GM12872 (cell line): ENCODE results near the gene PODN.

Experiments
- TF ChIP-seq, protein P1 (sequence below): IDR thresholded peaks from 3 replicates; pipeline ENCODE4 v1.5.1; 2011; ENCODE audit warnings: low read depth, mild to moderate bottlenecking, low read length, moderate library complexity; ENCODE audit not compliant: insufficient read depth

PODN gene

DNA sequence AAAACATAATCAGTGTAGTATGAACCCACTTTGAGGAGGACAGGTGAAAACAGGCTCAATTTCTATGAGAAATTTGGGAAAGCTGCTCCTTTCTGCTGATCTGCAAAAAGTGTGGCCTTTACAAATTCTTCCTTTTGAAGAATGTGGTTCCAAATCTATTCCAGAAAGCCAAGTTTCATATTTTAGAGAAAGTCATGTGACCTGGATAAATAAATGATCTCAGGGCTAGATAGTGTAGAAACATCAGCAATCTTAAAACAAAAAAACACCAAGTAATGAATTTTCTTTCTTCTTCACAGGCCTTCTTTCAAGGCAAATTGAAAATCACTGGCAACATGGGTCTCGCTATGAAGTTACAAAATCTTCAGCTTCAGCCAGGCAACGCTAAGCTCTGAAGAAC, 11.7 kb upstream of the PODN start:
- TF ChIP-seq, protein P1, sequence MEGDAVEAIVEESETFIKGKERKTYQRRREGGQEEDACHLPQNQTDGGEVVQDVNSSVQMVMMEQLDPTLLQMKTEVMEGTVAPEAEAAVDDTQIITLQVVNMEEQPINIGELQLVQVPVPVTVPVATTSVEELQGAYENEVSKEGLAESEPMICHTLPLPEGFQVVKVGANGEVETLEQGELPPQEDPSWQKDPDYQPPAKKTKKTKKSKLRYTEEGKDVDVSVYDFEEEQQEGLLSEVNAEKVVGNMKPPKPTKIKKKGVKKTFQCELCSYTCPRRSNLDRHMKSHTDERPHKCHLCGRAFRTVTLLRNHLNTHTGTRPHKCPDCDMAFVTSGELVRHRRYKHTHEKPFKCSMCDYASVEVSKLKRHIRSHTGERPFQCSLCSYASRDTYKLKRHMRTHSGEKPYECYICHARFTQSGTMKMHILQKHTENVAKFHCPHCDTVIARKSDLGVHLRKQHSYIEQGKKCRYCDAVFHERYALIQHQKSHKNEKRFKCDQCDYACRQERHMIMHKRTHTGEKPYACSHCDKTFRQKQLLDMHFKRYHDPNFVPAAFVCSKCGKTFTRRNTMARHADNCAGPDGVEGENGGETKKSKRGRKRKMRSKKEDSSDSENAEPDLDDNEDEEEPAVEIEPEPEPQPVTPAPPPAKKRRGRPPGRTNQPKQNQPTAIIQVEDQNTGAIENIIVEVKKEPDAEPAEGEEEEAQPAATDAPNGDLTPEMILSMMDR, result no peak

DNA sequence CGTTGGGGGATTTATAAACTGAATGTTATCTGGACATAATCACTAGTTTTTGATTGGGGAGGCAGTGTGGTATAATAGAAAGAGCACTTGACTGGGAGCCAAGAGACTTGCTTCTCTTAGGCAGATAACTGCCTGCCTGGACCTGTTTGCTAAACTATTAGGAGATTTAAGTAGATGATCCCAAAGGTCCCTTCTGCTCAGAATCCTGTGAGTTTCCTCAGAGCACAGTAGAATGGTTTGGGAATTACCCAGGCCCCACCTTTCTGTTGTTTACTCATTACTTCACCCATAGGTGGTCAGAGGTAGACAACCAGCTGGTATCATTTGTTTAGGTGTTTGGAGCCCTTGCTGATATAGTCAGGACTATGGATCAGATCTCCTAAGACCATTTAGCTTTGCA, 10.3 kb upstream of the PODN start:
- TF ChIP-seq, protein P1, result no peak

DNA sequence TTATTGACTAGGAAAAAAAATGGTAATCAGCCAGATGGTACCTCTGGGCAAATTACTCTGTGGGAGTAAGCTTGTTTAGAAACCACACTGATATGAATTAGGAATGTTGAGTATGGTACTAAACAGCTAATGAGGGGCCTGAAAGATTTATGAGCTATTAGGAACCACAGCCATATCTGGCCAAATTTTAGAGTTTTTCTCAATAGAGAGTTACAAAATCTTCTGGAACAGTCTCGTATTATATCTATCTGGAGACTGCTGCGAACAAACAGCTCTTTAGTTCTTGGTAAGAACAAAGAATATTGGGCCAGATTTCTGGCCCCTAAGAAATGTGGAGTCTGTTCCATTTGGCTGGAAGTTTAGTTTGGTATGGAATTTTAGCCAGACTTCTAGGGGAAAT, 4.9 kb upstream of the PODN start:
- TF ChIP-seq, protein P1, result no peak

DNA sequence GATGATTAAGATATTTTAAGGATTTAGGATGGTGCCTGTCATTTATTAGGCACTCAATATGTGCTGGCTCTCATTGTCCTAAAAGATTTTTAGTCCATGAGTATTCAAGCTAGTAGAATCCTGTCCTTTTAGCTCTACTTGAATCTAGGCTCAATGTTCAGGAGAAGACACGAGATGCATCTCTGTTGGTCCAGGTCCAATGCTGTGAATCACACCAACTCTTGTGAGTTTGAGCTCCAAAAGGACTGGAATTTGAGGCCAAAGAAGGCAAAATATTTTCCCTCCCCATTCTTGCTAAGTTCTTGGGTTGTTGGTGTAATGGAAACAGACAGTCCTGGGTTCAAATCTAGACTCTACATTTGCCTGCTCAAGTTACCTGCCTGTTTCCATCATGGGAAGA, 1.4 kb upstream of the PODN start:
- TF ChIP-seq, protein P1, result no peak

DNA sequence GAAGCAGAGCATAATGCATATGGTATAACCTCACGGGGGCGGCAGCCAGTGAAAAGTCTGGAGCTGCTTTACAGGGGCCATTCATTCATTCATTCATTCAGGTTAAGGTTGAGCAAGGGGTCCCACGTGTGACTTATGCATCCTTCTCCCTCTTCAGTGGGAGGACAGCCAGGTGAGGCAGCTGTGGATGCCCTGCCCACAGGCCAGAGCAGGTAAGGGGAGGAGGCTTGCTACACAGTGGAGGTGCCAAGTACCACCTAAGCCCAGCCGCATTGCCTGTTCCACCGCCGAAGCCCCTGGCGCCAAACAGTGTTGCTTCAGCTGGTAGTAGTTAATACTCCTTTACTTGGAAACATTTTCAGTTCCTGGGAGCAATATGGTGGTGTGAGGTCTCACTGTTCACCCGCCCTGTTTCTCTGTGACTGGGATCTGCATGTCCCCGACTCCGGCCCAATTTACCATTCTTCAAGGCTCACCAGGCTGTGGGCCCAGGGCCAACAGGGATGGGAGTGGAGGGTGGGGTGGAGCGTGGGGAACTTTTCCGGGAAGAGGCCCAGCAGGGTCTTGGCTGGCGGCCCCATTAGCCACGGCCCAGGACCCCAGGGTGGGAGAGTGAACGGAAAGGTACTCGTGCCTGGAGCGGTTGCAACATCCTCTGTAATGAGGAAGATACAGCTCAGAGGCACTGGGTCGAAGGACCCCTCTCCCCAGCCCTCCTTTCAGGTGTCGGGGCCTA, 722 bp upstream of the PODN start:
- TF ChIP-seq, protein P1, result no peak

DNA sequence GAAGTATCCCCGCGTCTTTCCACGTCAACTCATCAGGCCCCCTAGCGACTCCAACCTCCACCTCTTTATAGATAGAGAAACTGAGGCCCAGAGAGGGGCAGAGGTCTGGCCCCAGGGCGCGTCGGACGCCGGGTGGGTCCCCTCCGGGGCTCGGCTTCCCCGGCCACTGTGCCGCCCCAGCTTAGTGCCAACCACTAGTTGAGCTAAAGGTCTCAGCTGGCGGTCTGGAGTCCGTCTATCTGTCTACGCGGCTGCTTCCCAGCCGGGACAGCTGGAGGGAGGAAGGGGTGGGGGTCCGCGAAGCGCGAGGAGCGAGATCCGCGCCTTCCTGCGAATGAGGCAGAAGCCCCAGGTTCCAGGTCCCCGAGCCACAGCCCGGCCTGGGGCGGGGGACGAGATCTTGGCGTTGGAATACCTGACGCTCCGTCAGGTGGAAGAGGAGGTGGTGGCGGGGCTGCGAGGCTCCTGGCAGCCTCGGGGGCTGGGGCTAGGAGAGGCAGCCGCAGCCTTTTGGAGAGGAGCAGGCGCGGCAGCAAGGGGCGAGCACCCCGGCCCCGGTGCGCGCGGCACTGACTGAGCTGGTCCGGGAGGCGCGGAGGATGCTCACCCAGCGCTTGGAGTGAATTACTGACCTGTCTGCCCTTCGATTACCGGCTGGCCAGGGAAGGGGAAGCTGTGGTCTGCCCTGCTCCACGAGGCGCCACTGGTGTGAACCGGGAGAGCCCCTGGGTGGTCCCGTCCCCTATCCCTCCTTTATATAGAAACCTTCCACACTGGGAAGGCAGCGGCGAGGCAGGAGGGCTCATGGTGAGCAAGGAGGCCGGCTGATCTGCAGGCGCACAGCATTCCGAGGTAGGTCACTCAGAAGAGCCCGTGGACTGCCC, 937 bp downstream of the PODN start:
- TF ChIP-seq, protein P1, result no peak

DNA sequence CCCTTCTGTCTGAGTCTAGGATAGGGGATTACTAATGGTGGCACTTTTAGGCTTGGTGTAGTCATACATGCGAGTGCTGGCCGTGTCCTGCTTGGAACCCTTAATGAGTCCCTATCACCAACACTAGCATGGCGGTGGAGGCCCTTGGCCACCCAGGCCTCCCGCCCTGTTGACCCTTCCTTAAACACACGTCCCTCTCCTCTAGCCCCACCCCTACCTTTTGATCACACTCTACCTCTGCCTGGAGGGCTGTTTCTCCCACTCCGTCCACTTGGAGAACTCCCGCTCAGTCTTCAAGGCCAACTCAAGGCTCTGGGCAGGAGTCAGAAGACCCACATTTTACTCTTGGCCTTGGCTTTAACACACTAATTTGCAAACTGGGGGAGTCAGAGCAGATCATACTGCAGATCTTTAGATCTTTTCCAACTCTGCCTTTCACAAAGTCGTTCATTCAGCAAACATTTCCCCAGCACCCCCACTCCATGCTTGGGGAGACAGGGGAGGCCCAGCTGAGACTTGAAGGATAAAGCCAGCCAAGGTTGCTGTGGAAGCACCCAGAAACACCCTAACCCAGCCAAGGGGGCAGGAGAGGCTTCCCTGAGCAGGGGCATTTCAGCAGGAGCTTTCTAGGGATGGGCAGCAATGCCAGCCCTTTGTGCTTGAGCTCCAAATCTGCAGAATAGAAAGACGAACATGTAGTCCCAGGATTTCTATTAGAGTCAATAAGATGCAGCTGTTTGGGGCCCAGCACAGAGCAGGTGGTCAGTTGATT, 1.9 kb downstream of the PODN start:
- TF ChIP-seq, protein P1, result no peak
